HepG2 (cell line): ENCODE data around the gene RNASE7. TPM values are rescaled to one million over a fixed set of nuclear protein-coding genes. Genes with fewer than 3 reads are reported as not detected.
A peak's percentile ranks its signal among the peaks of the same experiment; 100 is the strongest.

Experiments used
- BATF2 ChIP-seq: sonication (generic); formaldehyde crosslinking; IDR thresholded peaks from 2 replicates; pipeline ENCODE4 v1.8.0; 2022; ENCODE audit warnings: mild to moderate bottlenecking, missing genetic modification reagents, moderate library complexity
- GATAD2A ChIP-seq: IDR thresholded peaks from 2 replicates; pipeline ENCODE4 v1.6.1; 2016
- HHEX ChIP-seq: IDR thresholded peaks from 2 replicates; pipeline ENCODE4 v1.6.1; 2016; ENCODE audit warnings: control low read depth
- HINFP ChIP-seq: sonication (generic); formaldehyde crosslinking; IDR thresholded peaks from 2 replicates; pipeline ENCODE4 v1.4.0; 2020; ENCODE audit warnings: low read depth, mild to moderate bottlenecking, missing genetic modification reagents
- HMGXB4 ChIP-seq, 2 experiments: sonication (generic) in 1 of 2; formaldehyde crosslinking in 1 of 2; IDR thresholded peaks; 2 replicates each; pipeline versions ENCODE4 v1.4.0 to v1.6.1; 2018 to 2020; ENCODE audit warnings: missing genetic modification reagents in 2 of 2, borderline replicate concordance in 1 of 2, low read depth in 1 of 2, mild to moderate bottlenecking in 1 of 2, missing biosample characterization in 1 of 2
- IKZF1 ChIP-seq: fragments of 450-650 bp; IDR thresholded peaks from 2 replicates; pipeline ENCODE4 v1.7.1; 2016
- NAIF1 ChIP-seq: sonication (generic); formaldehyde crosslinking; IDR thresholded peaks from 2 replicates; pipeline ENCODE4 v1.5.0; 2020; ENCODE audit warnings: mild to moderate bottlenecking, missing genetic modification reagents, borderline replicate concordance
- NFKB2 ChIP-seq: sonication (generic); formaldehyde crosslinking; IDR thresholded peaks from 2 replicates; pipeline ENCODE4 v1.4.0; 2020; ENCODE audit warnings: missing genetic modification reagents, borderline replicate concordance
- RBAK ChIP-seq: sonication (generic); formaldehyde crosslinking; IDR thresholded peaks from 2 replicates; pipeline ENCODE4 v1.5.1; 2020; ENCODE audit warnings: mild to moderate bottlenecking, missing genetic modification reagents
- RCOR2 ChIP-seq: IDR thresholded peaks from 2 replicates; pipeline ENCODE4 v1.6.1; 2016; ENCODE audit warnings: missing biosample characterization, missing genetic modification reagents
- REXO4 ChIP-seq: sonication (generic); formaldehyde crosslinking; IDR thresholded peaks from 2 replicates; pipeline ENCODE4 v1.8.0; 2022; ENCODE audit warnings: missing genetic modification reagents, mild to moderate bottlenecking, borderline replicate concordance
- SRSF1 ChIP-seq: fragments of 200-400 bp; formaldehyde crosslinking; optimal IDR thresholded peaks from 2 replicates; pipeline ENCODE3; 2017; ENCODE audit warnings: mild to moderate bottlenecking, low read depth, low read length, moderate library complexity
- ZBTB44 ChIP-seq: sonication (generic); formaldehyde crosslinking; IDR thresholded peaks from 2 replicates; pipeline ENCODE4 v1.4.0; 2020; ENCODE audit warnings: missing genetic modification reagents
- ZFYVE20 ChIP-seq: sonication (generic); formaldehyde crosslinking; IDR thresholded peaks from 2 replicates; pipeline ENCODE4 v1.8.0; 2023; ENCODE audit warnings: low read depth, mild to moderate bottlenecking, moderate library complexity, missing genetic modification reagents, borderline replicate concordance
- ZNF160 ChIP-seq: sonication (generic); formaldehyde crosslinking; IDR thresholded peaks from 2 replicates; pipeline ENCODE4 v1.8.0; 2022; ENCODE audit warnings: mild to moderate bottlenecking, inconsistent platforms, missing genetic modification reagents
- ZNF256 ChIP-seq: sonication (generic); formaldehyde crosslinking; conservative IDR thresholded peaks from 2 replicates; pipeline ENCODE4 v1.4.0; 2020; ENCODE audit warnings: missing genetic modification reagents
- ZNF263 ChIP-seq: sonication (generic); formaldehyde crosslinking; IDR thresholded peaks from 2 replicates; pipeline ENCODE4 v1.4.0; 2020; ENCODE audit warnings: missing genetic modification reagents
- ZNF460 ChIP-seq: sonication (generic); formaldehyde crosslinking; IDR thresholded peaks from 2 replicates; pipeline ENCODE4 v1.5.1; 2020; ENCODE audit warnings: missing genetic modification reagents, mild to moderate bottlenecking, borderline replicate concordance
- ZNF484 ChIP-seq: sonication (generic); formaldehyde crosslinking; IDR thresholded peaks from 2 replicates; pipeline ENCODE4 v1.5.1; 2020; ENCODE audit warnings: mild to moderate bottlenecking, low read depth, missing genetic modification reagents, borderline replicate concordance
- ZNF556 ChIP-seq: sonication (generic); formaldehyde crosslinking; IDR thresholded peaks from 2 replicates; pipeline ENCODE4 v1.4.0; 2020; ENCODE audit warnings: mild to moderate bottlenecking, missing genetic modification reagents, borderline replicate concordance
- ZNF710 ChIP-seq: sonication (generic); formaldehyde crosslinking; IDR thresholded peaks from 2 replicates; pipeline ENCODE4 v1.5.0; 2020; ENCODE audit warnings: mild to moderate bottlenecking, missing genetic modification reagents, borderline replicate concordance
- ZSCAN30 ChIP-seq: sonication (generic); formaldehyde crosslinking; IDR thresholded peaks from 2 replicates; pipeline ENCODE4 v1.5.0; 2020; ENCODE audit warnings: mild to moderate bottlenecking, missing genetic modification reagents
- polyA plus RNA-seq, 8 experiments: library from polyadenylated mRNA; depleted of rRNA in 3 of 8; stranded (reverse) in 7 of 8; unstranded in 1 of 8; fragments of >200 nt; fragmentation: Illumina TruSeq in 4 of 8; extraction: Trizol in 4 of 8; gene quantifications; 2 replicates each; pipeline versions ENCODE4 v1.2.1 to v1.2.3, GENCODE V29; 2011 to 2016; ENCODE audit warnings: low read depth in 4 of 8, missing spikeins in 1 of 8, mixed read lengths in 1 of 8; ENCODE audit not compliant: insufficient read depth in 1 of 8
- total RNA-seq, 5 experiments: library from RNA; depleted of rRNA; stranded (reverse); fragments of >200 nt; fragmentation: Illumina TruSeq; extraction: Trizol; gene quantifications; 2 replicates each; pipeline ENCODE4 v1.2.3, GENCODE V29; 2016; ENCODE audit warnings: low read depth in 1 of 5

The RNASE7 gene
- total and polyA plus RNA-seq, 2 of the 13 experiments (the other 11 are each of a cell fraction or from before 2014, with no cell fraction given): 0.04 TPM; not detected in 1

- peak; percentile 93; the same call in 1 of the 2 replicates for TF ChIP-seq ZNF710
- peak; percentile 89 for TF ChIP-seq RCOR2 (CRISPR knock-in tag)
- peak; percentile 97 for TF ChIP-seq GATAD2A
- TF ChIP-seq ZFYVE20: no peak
- TF ChIP-seq NFKB2: no peak
- no peak for TF ChIP-seq ZBTB44
- 0 out of 2 replicates have a peak, but pooled peaks have one; percentile 83 for TF ChIP-seq HINFP (CRISPR knock-in tag)
- no peak for TF ChIP-seq ZNF484 (CRISPR knock-in tag)
- TF ChIP-seq REXO4 (CRISPR knock-in tag): no peak
- TF ChIP-seq ZNF256: no peak
- peak; percentile 74; the same call in 1 of the 2 replicates for TF ChIP-seq ZNF556 (CRISPR knock-in tag)
- TF ChIP-seq BATF2 (CRISPR knock-in tag): no peak
- peak; percentile 38; the same call in 1 of the 2 replicates for TF ChIP-seq ZNF460 (CRISPR knock-in tag)
- no peak for TF ChIP-seq SRSF1
- TF ChIP-seq RBAK (CRISPR knock-in tag): 0 out of 2 replicates have a peak, but pooled peaks have one; percentile 29
- peak; percentile 69; the same call in 1 of the 2 replicates for TF ChIP-seq NAIF1 (CRISPR knock-in tag)
- TF ChIP-seq HMGXB4 (CRISPR knock-in tag; IDR thresholded peaks at IDR 0.05; ENCODE audit: borderline replicate concordance in 1 of 2, low read depth in 1 of 2): peak; percentile 67 to 77; a peak in 2 of 4 replicates
- TF ChIP-seq HHEX (CRISPR knock-in tag): peak; percentile 72
- no peak for TF ChIP-seq ZSCAN30
- TF ChIP-seq ZNF263 (CRISPR knock-in tag): peak; percentile 80
- no peak for TF ChIP-seq IKZF1
- TF ChIP-seq ZNF160 (CRISPR knock-in tag): 0 out of 2 replicates have a peak, but pooled peaks have one; percentile 76
These were observed 12.1 kb downstream of the RNASE7 start (continued) for GRCh38 chr14:21054123-21054767.
